Activated CD4-positive, alpha-beta memory T cell treated with anti-CD3 and anti-CD28 coated beads for 36 hours (primary cell): ENCODE measurements around the gene TRAF3IP3. TPM values are rescaled to one million over a fixed set of nuclear protein-coding genes. Genes with fewer than 3 reads are reported as not detected.
"Not testable (repeated sequence)": the region's sequence is repeated elsewhere in the genome, so short reads cannot be mapped to it uniquely, and the experiment has no call there.

ENCODE experiments used
- CTCF ChIA-PET: fragments of 350-600 bp; sonication (Branson Sonifier 250); formaldehyde crosslinking; loops from one replicate; lab custom pipeline; 2021; ENCODE audit warnings: antibody characterized with exemption, inconsistent platforms; lab: Charles Lee
- POLR2A ChIA-PET: fragments of 350-600 bp; sonication (Branson Sonifier 250); formaldehyde crosslinking; loops from one replicate; lab custom pipeline; 2021; ENCODE audit warnings: antibody characterized with exemption; lab: Charles Lee
- DNase-seq: peaks from one replicate; pipeline ENCODE4 v3.0.0-alpha.2; 2020
- H3K27ac Mint-ChIP-seq: one replicate; pipeline ENCODE4 v1.8.0; 2021; ENCODE audit warnings: mixed read lengths
- H3K27me3 Mint-ChIP-seq: one replicate; pipeline ENCODE4 v1.8.0; 2021; ENCODE audit warnings: mixed read lengths
- H3K36me3 Mint-ChIP-seq: one replicate; pipeline ENCODE4 v1.8.0; 2021; ENCODE audit warnings: mixed read lengths
- H3K4me1 Mint-ChIP-seq: one replicate; pipeline ENCODE4 v1.8.0; 2021; ENCODE audit warnings: low read depth, mixed read lengths
- H3K4me3 Mint-ChIP-seq: one replicate; pipeline ENCODE4 v1.8.0; 2021; ENCODE audit warnings: mild to moderate bottlenecking, mixed read lengths
- H3K9me3 Mint-ChIP-seq: one replicate; pipeline ENCODE4 v1.8.0; 2021; ENCODE audit warnings: mixed read lengths
- intact Hi-C: fragments of 100-400 bp; cut with micrococcal nuclease; formaldehyde crosslinking; loops from one replicate; pipeline ENCODE4 v1.15.1; 2023
- total RNA-seq, 2 experiments: library from RNA; stranded (reverse); gene quantifications; one replicate each; pipeline ENCODE4 v1.2.3, GENCODE V29; 2021

TRAF3IP3 gene
- total RNA-seq, 2 experiments from 2014 or later = 212 to 217 TPM

DNA sequence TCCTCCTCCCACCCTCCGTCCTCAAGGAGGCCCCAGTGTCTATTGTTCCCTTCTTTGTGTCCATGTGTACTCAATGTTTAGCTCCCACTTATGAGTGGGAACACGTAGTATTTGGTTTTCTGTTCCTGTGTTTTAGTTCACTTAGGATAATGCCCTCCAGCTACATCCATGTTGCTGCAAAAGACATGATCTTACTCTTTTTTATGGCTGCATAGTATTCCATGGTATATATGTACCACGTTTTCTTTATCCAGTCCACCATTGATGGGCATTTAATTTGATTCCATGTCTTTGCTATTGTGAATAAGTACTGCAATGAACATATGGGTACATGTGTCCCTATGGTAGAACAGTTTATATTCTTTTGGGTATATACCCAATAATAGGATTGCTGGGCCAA lies 37.9 kb downstream of the TRAF3IP3 start:
- CTCF ChIA-PET, H3K9me3 Mint-ChIP-seq, H3K36me3 Mint-ChIP-seq, DNase-seq, POLR2A ChIA-PET, H3K4me3 Mint-ChIP-seq, H3K4me1 Mint-ChIP-seq, intact Hi-C loops, H3K27ac Mint-ChIP-seq: not testable (repeated sequence)
- peaks cover 13% of the 10 kb centered on the region for H3K27me3 Mint-ChIP-seq

DNA sequence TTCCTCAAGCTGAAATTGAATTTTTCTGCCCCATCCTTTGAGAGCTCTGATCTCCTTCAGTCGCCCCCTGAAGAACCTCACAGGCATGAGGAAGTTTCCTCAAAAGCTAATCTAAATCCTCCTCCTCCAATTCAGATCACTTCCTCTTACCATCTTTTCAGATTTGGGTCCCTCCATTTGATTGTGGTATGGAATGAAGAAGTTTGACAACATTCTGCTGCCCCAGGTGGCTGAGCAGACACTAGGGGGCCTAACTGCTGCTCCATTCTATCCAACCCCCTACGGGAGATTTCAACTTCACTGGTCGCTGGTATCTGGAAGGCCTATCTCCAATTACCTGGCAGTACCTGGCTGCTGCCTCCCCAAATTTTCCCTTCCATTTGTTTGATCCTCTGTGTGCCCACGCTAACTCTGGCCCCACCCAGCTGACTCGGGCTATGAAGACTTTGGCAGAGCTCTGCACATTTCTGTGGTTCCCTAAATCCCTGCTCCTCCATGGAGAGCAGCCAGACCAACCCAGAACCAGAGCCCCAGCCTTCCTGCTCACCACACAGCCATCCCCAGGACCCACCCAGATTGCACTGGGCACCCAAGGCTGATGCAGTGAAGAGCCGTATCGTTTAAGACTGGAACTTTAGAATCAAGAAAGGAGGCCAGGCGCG lies 42.3 kb downstream of the TRAF3IP3 start:
- DNase-seq = no peak
- no peaks in the 10 kb centered on the region for H3K9me3 Mint-ChIP-seq

GRCh38 chr1:209800984-209801834 lies 45.4 kb downstream of the TRAF3IP3 start:
- Mint-ChIP-seq H3K36me3 (no peaks in the 10 kb centered on the region), H3K27ac (no peak overlapping the region), H3K9me3 (no peaks in the 10 kb centered on the region), H3K4me3 (no peak overlapping the region), H3K27me3 (peaks cover 6% of the 10 kb centered on the region), H3K4me1 (peaks cover 7% of the 10 kb centered on the region)
- ChIA-PET POLR2A (no interaction called here), CTCF (interaction anchor here (4.5 kb wide), 1 partner anchor 22 kb away, joined by 29 read pairs; no protein-coding TSS in a partner anchor)
- no peak for DNase-seq
- intact Hi-C loops = no loop called here

More for the DNA sequence above, 42.3 kb downstream of the TRAF3IP3 start:
- no peaks in the 10 kb centered on the region for H3K36me3 Mint-ChIP-seq
- H3K27ac Mint-ChIP-seq = no peak overlapping the region
- no peaks in the 10 kb centered on the region for H3K4me1 Mint-ChIP-seq
- intact Hi-C loops = no loop called here
- POLR2A ChIA-PET = no interaction called here
- CTCF ChIA-PET = interaction anchor here (1.7 kb wide), 1 partner anchor 25 kb away, joined by 8 read pairs; no protein-coding TSS in a partner anchor
- no peak overlapping the region for H3K4me3 Mint-ChIP-seq
- peaks cover 13% of the 10 kb centered on the region for H3K27me3 Mint-ChIP-seq

DNA sequence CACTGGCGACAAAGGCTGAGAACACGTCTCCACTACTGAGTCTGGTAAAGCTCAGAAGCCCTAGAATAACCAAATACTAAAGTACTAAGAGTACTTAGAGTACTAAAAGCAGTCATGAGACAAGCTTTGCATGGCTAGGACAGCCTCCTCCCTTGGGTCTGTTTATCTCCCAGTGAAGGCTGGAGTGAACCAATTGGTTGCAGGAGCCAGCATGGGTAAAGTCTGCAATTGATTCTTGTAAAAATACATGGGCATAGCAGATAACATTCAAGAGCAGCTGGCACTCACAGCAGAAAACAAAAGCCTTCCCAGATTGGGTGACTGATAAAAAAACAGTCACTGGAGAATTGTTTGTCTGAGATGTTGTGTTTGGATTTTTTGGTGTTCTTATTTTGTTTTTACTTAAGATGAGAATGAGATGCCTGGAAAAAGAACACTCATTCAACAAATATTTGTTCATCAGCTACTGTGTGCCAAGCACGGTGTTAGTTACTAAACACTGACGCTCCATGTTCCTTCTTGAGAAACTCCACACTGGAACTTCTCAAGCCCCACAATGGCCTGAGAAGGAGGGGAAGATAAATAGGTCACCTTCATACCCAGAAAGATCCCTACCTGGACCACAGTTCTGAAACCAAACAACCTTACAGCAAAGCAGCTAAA lies 46.4 kb downstream of the TRAF3IP3 start:
- intact Hi-C loops = no loop called here
- ChIA-PET POLR2A (no interaction called here), CTCF (interaction anchor here (4.5 kb wide), 1 partner anchor 21 kb away, joined by 29 read pairs; no protein-coding TSS in a partner anchor)
- Mint-ChIP-seq H3K4me3 (no peak overlapping the region), H3K27me3 (peaks cover 5% of the 10 kb centered on the region), H3K4me1 (peaks cover 9% of the 10 kb centered on the region), H3K9me3 (no peaks in the 10 kb centered on the region), H3K27ac (no peak overlapping the region), H3K36me3 (no peaks in the 10 kb centered on the region)
- no peak for DNase-seq

DNA sequence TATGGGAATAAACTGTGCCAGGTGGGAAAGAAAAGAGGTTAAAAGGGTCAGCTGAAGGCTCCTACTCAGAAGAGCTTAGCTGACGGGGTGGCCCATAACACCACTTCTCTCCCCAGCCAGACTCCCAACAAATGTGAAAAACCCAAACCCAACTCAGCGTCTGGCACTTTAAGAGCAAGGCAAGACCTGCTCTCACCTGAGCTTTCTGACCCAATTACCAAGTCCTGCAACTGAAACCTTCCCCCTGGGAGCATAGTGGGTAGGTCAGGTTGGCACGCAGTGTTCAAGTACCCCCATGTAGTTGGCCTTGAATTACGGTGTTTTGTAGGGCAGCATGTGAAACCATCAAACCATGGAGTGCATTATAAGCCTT lies 46.9 kb downstream of the TRAF3IP3 start:
- Mint-ChIP-seq H3K4me3 (no peak overlapping the region), H3K4me1 (peaks cover 9% of the 10 kb centered on the region), H3K9me3 (no peaks in the 10 kb centered on the region), H3K27ac (no peak overlapping the region), H3K27me3 (peaks cover 5% of the 10 kb centered on the region), H3K36me3 (no peaks in the 10 kb centered on the region)
- no peak for DNase-seq
- intact Hi-C loops = no loop called here
- CTCF ChIA-PET = interaction anchor here (4.5 kb wide), 1 partner anchor 20 kb away, joined by 29 read pairs; no protein-coding TSS in a partner anchor
- POLR2A ChIA-PET = no interaction called here

GRCh38 chr1:209803568-209803967 lies 47.7 kb downstream of the TRAF3IP3 start:
- ChIA-PET CTCF (no interaction called here), POLR2A (interaction anchor here (0.6 kb wide), 1 partner anchor 138 kb away, joined by 3 read pairs; no protein-coding TSS in a partner anchor)
- H3K27me3 Mint-ChIP-seq = peaks cover 5% of the 10 kb centered on the region
- no peaks in the 10 kb centered on the region for H3K9me3 Mint-ChIP-seq
- no peaks in the 10 kb centered on the region for H3K36me3 Mint-ChIP-seq
- no peak overlapping the region for H3K27ac Mint-ChIP-seq
- intact Hi-C loops = no loop called here
- H3K4me1 Mint-ChIP-seq = peaks cover 9% of the 10 kb centered on the region
- no peak for DNase-seq
- no peak overlapping the region for H3K4me3 Mint-ChIP-seq

DNA sequence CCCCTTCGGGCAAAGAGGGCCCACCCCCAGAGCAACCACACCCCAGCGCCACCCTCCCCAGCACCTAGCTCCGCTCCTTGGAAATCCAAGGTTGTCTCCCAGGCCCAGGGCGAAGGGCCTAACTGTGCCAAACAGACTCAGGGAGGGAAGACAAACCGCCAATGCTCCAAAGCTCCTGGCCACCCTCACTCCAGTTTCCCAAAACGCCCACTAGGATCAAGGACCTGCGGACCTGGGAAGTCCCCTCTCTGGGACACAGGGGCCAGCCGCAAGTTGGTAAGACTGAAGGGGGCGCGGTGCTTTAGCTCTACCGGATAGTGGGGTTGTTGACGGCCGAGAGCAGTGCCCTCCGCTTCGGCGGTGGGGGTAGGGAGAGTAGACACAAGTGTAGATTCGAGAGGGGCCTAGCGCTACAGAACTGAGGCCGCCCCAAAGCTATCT lies 49.5 kb downstream of the TRAF3IP3 start:
- ChIA-PET POLR2A (no interaction called here), CTCF (interaction anchor here (1.1 to 1.4 kb wide), 2 partner anchors 18 to 55 kb away, joined by 3 to 8 read pairs; no protein-coding TSS in a partner anchor)
- Mint-ChIP-seq H3K36me3 (no peaks in the 10 kb centered on the region), H3K27ac (no peak overlapping the region), H3K4me3 (peak overlapping the region; percentile 75), H3K27me3 (peaks cover 5% of the 10 kb centered on the region), H3K9me3 (no peaks in the 10 kb centered on the region), H3K4me1 (peaks cover 9% of the 10 kb centered on the region)
- intact Hi-C loops = no loop called here
- no peak for DNase-seq

DNA sequence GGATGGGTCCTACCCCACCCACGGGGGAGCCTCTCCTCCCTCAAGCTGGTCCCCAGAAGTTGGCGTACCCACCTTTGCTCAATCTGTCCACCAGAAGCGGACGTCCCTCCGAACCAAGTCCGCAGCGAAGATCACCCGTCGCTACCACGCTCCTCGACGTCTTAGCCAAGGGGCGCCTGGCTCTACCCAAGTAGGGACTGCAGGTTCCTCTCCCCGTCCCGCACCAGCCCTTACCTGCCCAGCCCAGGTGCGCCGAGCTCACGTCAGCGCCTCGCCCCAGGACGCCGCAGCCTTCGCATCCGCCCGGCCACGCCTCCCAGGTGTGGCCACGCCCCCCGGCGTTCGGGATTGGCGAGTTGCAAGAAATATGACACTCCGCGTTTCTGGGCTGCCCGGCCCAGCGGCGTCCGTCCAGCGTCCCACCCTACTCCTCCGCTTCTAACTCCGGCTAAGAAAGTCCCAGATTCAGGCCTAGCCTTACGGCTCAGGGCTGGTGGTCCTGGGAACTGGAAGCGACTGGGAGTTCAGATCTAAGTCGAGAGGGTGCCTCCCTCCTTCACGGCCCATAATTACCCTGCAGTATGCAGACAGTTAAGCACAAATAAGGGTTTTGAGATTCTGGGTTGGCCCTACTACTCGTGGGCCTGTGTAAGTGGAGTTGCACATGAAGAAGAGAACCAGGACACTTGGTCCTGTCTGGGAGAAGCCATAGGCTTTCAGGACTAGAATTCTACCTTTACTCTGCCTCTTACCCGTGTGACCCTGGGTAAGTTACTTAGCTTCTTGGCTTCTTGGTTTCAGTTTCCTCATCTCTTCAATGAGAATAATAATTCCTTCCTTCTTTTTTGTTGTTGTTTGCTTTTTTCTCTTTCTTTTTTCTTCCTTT lies 50.3 kb downstream of the TRAF3IP3 start, which contains the start of gene IRF6:
TSS of gene IRF6 (minus strand) at position 268 of the 886 bp plus-strand sequence. CDS start 4,729 bp downstream, outside the sequence.
- peak; percentile 73 for DNase-seq
- peak within 1 kb of the TSS; percentile 75 for H3K4me3 Mint-ChIP-seq
- H3K27ac Mint-ChIP-seq = peak within 1 kb of the TSS; percentile 55
- ChIA-PET CTCF (interaction anchor here (1.1 to 5.4 kb wide), 3 partner anchors 17 to 54 kb away, joined by 3 to 52 read pairs (median 8); no protein-coding TSS in a partner anchor), POLR2A (no interaction called here)
- H3K36me3 Mint-ChIP-seq = no peaks in the 10 kb centered on the region
- no peaks in the 10 kb centered on the region for H3K9me3 Mint-ChIP-seq
- peaks cover 9% of the 10 kb centered on the region for H3K4me1 Mint-ChIP-seq
- peaks cover 5% of the 10 kb centered on the region for H3K27me3 Mint-ChIP-seq
- intact Hi-C loops = loop anchor here (1.0 kb wide), 1 partner anchor 22 kb away; the partner anchor contains the start of gene C1orf74

- ChIA-PET CTCF (interaction anchor here (5.4 kb wide), 1 partner anchor 16 kb away, joined by 52 read pairs; no protein-coding TSS in a partner anchor), POLR2A (interaction anchor here (0.6 kb wide), 2 partner anchors 414 to 960 kb away, joined by 3 to 4 read pairs; no protein-coding TSS in a partner anchor)
- Mint-ChIP-seq H3K27me3 (peaks cover 5% of the 10 kb centered on the region), H3K9me3 (no peaks in the 10 kb centered on the region), H3K4me1 (peaks cover 9% of the 10 kb centered on the region), H3K36me3 (no peaks in the 10 kb centered on the region), H3K27ac (no peak overlapping the region), H3K4me3 (no peak overlapping the region)
- intact Hi-C loops = no loop called here
- DNase-seq = no peak
Observed at GRCh38 chr1:209807509-209807908, 51.7 kb downstream of the TRAF3IP3 start.

DNA sequence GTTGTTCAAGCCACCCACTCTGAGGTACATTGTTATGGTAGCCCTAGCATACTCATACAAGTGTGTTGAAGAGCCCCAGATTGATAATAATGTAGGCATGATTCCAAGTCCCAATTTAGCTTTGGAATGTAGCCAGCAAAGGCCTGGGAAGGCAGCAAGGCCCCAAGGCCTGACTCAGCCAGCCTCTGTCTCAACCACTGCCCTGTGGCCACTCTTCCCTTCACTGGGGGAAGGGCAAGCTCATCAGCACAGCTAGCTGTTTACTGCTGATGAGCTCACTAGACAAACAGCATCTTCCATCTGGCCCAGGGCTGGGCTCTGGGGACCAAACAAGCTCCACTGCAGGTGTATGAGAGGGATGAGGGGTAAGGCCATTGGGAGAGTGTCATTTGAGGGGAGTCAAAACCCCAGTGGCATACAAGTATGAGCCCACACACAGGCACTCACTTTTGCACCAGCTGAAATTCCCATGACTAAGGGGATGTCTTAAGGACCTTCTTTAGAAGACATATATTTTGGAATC lies 52.3 kb downstream of the TRAF3IP3 start:
- intact Hi-C loops = no loop called here
- Mint-ChIP-seq H3K27ac (no peak overlapping the region), H3K27me3 (peaks cover 5% of the 10 kb centered on the region), H3K4me1 (peaks cover 9% of the 10 kb centered on the region), H3K9me3 (no peaks in the 10 kb centered on the region), H3K4me3 (no peak overlapping the region), H3K36me3 (no peaks in the 10 kb centered on the region)
- ChIA-PET POLR2A (interaction anchor here (0.6 kb wide), 2 partner anchors 414 to 959 kb away, joined by 3 to 4 read pairs; no protein-coding TSS in a partner anchor), CTCF (interaction anchor here (5.4 kb wide), 1 partner anchor 15 kb away, joined by 52 read pairs; no protein-coding TSS in a partner anchor)
- no peak for DNase-seq
